IMR-90 (cell line): ENCODE data around the gene GGA3. TPM values are rescaled to one million over a fixed set of nuclear protein-coding genes. Genes with fewer than 3 reads are reported as not detected.
"Not testable (repeated sequence)": the region's sequence is repeated elsewhere in the genome, so short reads cannot be mapped to it uniquely, and the experiment has no call there.

ENCODE experiments used
- ATAC-seq: fragments of 200-7000 bp; cut with Tn5 transposase; 2 replicates; pipeline ENCODE4 v1.9.1; 2020; ENCODE audit warnings: low read depth, mild to moderate bottlenecking, moderate library complexity
- BruUV-seq: library from RNA; stranded (reverse); fragments of 400-500 nt; replicated peaks from 2 replicates; lab custom pipeline; 2021; lab: Mats Ljungman, UMichigan
- CTCF ChIA-PET: fragments of 300-600 bp; formaldehyde crosslinking; extraction: SDS; loops from one replicate; lab custom pipeline; 2021; ENCODE audit warnings: antibody characterized with exemption; lab: Yijun Ruan, JAX
- POLR2A ChIA-PET: fragments of 300-600 bp; sonication (Branson Sonifier 250); formaldehyde crosslinking; loops from one replicate; lab custom pipeline; 2022; ENCODE audit warnings: antibody characterized with exemption; ENCODE audit not compliant: unreplicated experiment; lab: Charles Lee
- DNase-seq: peaks from one replicate; pipeline ENCODE4 v3.0.0; 2013
- H2AFZ ChIP-seq: replicated peaks from 2 replicates; pipeline ENCODE3; 2013; ENCODE audit warnings: low read length, mild to moderate bottlenecking; ENCODE audit not compliant: poor library complexity
- H2AK5ac ChIP-seq: 2 replicates; pipeline ENCODE4 v1.6.1; 2013; ENCODE audit warnings: low read depth, low read length, inconsistent platforms
- H2AK9ac ChIP-seq: replicated peaks from 2 replicates; pipeline ENCODE3; 2013; ENCODE audit warnings: mild to moderate bottlenecking, low read depth, low read length, moderate library complexity; ENCODE audit not compliant: poor library complexity
- H2BK120ac ChIP-seq: 2 replicates; pipeline ENCODE4 v1.6.1; 2013; ENCODE audit warnings: low read depth, low read length, inconsistent platforms
- H2BK15ac ChIP-seq: 3 replicates; pipeline ENCODE4 v1.6.1; 2013; ENCODE audit warnings: low read depth, low read length, inconsistent platforms
- H2BK20ac ChIP-seq: 2 replicates; pipeline ENCODE4 v1.6.1; 2013; ENCODE audit warnings: low read depth, mild to moderate bottlenecking, inconsistent platforms, low read length, moderate library complexity
- H2BK5ac ChIP-seq: 2 replicates; pipeline ENCODE4 v1.6.1; 2013; ENCODE audit warnings: mild to moderate bottlenecking, low read depth, low read length, inconsistent platforms; ENCODE audit not compliant: poor library complexity, severe bottlenecking
- H3K14ac ChIP-seq: replicated peaks from 2 replicates; pipeline ENCODE4 v1.6.1; 2013; ENCODE audit warnings: low read depth, low read length, inconsistent platforms
- H3K18ac ChIP-seq: 2 replicates; pipeline ENCODE4 v1.6.1; 2013; ENCODE audit warnings: low read depth, low read length, control low read depth
- H3K23ac ChIP-seq: 2 replicates; pipeline ENCODE4 v1.6.1; 2013; ENCODE audit warnings: low read depth, low read length, inconsistent platforms
- H3K27ac ChIP-seq: 2 replicates; pipeline ENCODE4 v1.5.1; 2013; ENCODE audit warnings: mild to moderate bottlenecking, control low read depth, low read length; ENCODE audit not compliant: insufficient read depth
- H3K27me3 ChIP-seq: 2 replicates; pipeline ENCODE4 v1.6.1; 2013; ENCODE audit warnings: low read length; ENCODE audit not compliant: control insufficient read depth, insufficient read depth
- H3K36me3 ChIP-seq: 2 replicates; pipeline ENCODE4 v1.6.1; 2013; ENCODE audit warnings: low read length, mixed read lengths; ENCODE audit not compliant: control insufficient read depth, insufficient read depth
- H3K4ac ChIP-seq: 2 replicates; pipeline ENCODE4 v1.6.1; 2013; ENCODE audit warnings: low read depth, low read length, inconsistent platforms
- H3K4me1 ChIP-seq: 2 replicates; pipeline ENCODE4 v1.6.1; 2013; ENCODE audit warnings: low read length, mixed read lengths; ENCODE audit not compliant: control insufficient read depth, insufficient read depth
- H3K4me2 ChIP-seq: 2 replicates; pipeline ENCODE4 v1.6.1; 2013; ENCODE audit warnings: low read depth, mild to moderate bottlenecking, control low read depth, low read length, moderate library complexity
- H3K4me3 ChIP-seq: 2 replicates; pipeline ENCODE4 v1.5.1; 2013; ENCODE audit warnings: low read depth, mild to moderate bottlenecking, control low read depth, low read length, moderate library complexity; ENCODE audit not compliant: insufficient read depth
- H3K56ac ChIP-seq: 2 replicates; pipeline ENCODE4 v1.6.1; 2013; ENCODE audit warnings: low read length, inconsistent platforms; ENCODE audit not compliant: insufficient read depth; ENCODE audit errors: extremely low read depth
- H3K79me1 ChIP-seq, 2 experiments: 2 replicates each; pipeline ENCODE4 v1.6.1; 2013; ENCODE audit warnings: low read length in 2 of 2, inconsistent platforms in 1 of 2, low read depth in 1 of 2
- H3K9ac ChIP-seq: 2 replicates; pipeline ENCODE4 v1.6.1; 2013; ENCODE audit warnings: low read depth, low read length, control low read depth
- H3K9me1 ChIP-seq: 2 replicates; pipeline ENCODE4 v1.6.1; 2013; ENCODE audit warnings: low read length, inconsistent platforms; ENCODE audit not compliant: insufficient read depth
- H3K9me3 ChIP-seq: 2 replicates; pipeline ENCODE4 v1.6.1; 2013; ENCODE audit warnings: low read length; ENCODE audit not compliant: control insufficient read depth, insufficient read depth
- H4K20me1 ChIP-seq: 2 replicates; pipeline ENCODE4 v1.6.1; 2013; ENCODE audit warnings: low read length, inconsistent platforms; ENCODE audit not compliant: insufficient read depth
- H4K5ac ChIP-seq: 2 replicates; pipeline ENCODE4 v1.6.1; 2013; ENCODE audit warnings: mild to moderate bottlenecking, low read depth, low read length, control low read depth
- H4K8ac ChIP-seq, 2 experiments: 2 replicates each; pipeline ENCODE4 v1.6.1; 2013; ENCODE audit warnings: low read depth in 2 of 2, low read length in 2 of 2, control low read depth in 1 of 2, inconsistent platforms in 1 of 2
- H4K91ac ChIP-seq: 2 replicates; pipeline ENCODE4 v1.6.1; 2013; ENCODE audit warnings: low read depth, low read length, inconsistent platforms; ENCODE audit not compliant: insufficient read depth
- CEBPB ChIP-seq: IDR thresholded peaks from 2 replicates; pipeline ENCODE4 v1.6.1; 2012; ENCODE audit warnings: low read depth, low read length, improper control_type of control experiment
- WGBS, 2 experiments: methylation state at CpG; one replicate each; pipeline versions ENCODE4 v1.1.5 to v1.1.7; 2013; ENCODE audit warnings: missing lambda C conversion rate in 2 of 2; ENCODE audit not compliant: insufficient read length in 1 of 2; ENCODE audit errors: extremely low coverage in 2 of 2; 5-methylcytosine and 5-hydroxymethylcytosine counted together
- dilution Hi-C: fragments of 300-500 bp; cut with HindIII; formaldehyde crosslinking; loops from one replicate; pipeline ENCODE4 v1.14.3; 2018; ENCODE audit warnings: low sequenced_read_pairs; ENCODE audit not compliant: unreplicated experiment
- in situ Hi-C: fragments of 300-500 bp; cut with MboI; formaldehyde crosslinking; loops from 3 replicates; pipeline ENCODE4 v1.14.3; 2019; ENCODE audit warnings: low sequenced_read_pairs, inconsistent platforms, mixed read lengths
- intact Hi-C: fragments of 100-400 bp; cut with micrococcal nuclease; formaldehyde crosslinking; loops from 2 replicates; pipeline ENCODE4 v1.10.0; 2022
- polyA plus RNA-seq, 3 experiments: library from polyadenylated mRNA; depleted of rRNA; stranded (reverse); fragments of >200 nt; gene quantifications; 2 replicates each; pipeline ENCODE4 v1.2.3, GENCODE V29; 2012; ENCODE audit warnings: low replicate concordance in 1 of 3
- total RNA-seq: library from RNA; depleted of rRNA; stranded (reverse); fragments of >200 nt; gene quantifications from 2 replicates; pipeline ENCODE4 v1.2.3, GENCODE V29; 2012

The GGA3 gene
- total and polyA plus RNA-seq, 2 of the 4 experiments (the other 2 are of a cell fraction): 15.1 to 35.2 TPM

GRCh38 chr17:75292810-75293448 lies 31.5 kb upstream of the GGA3 start:
- H4K20me1 ChIP-seq, dilution Hi-C loops, CTCF ChIA-PET, H4K91ac ChIP-seq, H4K5ac ChIP-seq, H2AFZ ChIP-seq, DNase-seq, H3K14ac ChIP-seq, H3K27me3 ChIP-seq, H3K9me1 ChIP-seq, H3K18ac ChIP-seq, H3K9me3 ChIP-seq, POLR2A ChIA-PET, H2BK5ac ChIP-seq, BruUV-seq, in situ Hi-C loops, intact Hi-C loops, H3K27ac ChIP-seq, H2BK120ac ChIP-seq, H2AK5ac ChIP-seq, H3K79me1 ChIP-seq, ATAC-seq, H4K8ac ChIP-seq, H2AK9ac ChIP-seq, H3K9ac ChIP-seq, H3K56ac ChIP-seq, H2BK20ac ChIP-seq, H3K23ac ChIP-seq, H3K4me1 ChIP-seq, H3K4me2 ChIP-seq, H3K4ac ChIP-seq, H2BK15ac ChIP-seq, H3K36me3 ChIP-seq, H3K4me3 ChIP-seq: not testable (repeated sequence)
- WGBS, 2 experiments: no CpG with 5 or more reads among the region's 16 CpGs
- peak; percentile 16; the same call in 1 of the 2 replicates for TF ChIP-seq CEBPB
